NK-92 (cell line): Measurements from ENCODE around the gene HLA-DMB.

Experiments used
- DNase-seq: peaks from one replicate; lab custom pipeline; 2025; ENCODE audit not compliant: unreplicated experiment; lab: John Stamatoyannopoulos, UW

Gene HLA-DMB

DNA sequence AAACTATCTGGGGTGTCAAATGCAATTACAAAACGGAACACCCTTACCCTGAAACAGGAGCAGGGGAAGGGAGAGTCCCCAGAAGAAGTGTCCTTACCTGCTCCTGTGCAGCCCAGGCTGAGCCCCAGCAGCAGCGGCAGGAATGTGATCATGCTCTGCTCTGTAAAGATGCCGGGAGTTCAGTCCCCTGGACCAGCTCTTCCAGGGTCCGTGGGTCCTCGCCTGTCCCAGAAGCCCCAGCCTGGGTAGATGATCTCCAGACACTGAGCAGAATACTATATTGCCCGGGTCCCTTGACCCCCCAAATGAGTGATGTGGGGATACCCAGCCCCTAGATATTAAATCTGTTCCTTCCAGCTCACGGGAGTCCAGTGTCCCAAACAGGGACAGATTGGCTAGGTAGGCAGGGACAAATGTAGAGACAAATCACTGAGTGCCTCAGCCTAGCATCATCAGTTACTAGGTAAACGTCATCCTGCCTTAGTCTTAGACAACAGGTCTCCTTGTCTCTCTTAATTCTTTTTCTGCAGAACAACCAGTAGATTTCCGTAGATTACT lies at the start of gene HLA-DMB:
Gene HLA-DMB (minus strand): TSS at position 373 of the 558 bp plus-strand sequence. CDS start 221 bp downstream, at position 152.
- DNase-seq, result no peak

DNA sequence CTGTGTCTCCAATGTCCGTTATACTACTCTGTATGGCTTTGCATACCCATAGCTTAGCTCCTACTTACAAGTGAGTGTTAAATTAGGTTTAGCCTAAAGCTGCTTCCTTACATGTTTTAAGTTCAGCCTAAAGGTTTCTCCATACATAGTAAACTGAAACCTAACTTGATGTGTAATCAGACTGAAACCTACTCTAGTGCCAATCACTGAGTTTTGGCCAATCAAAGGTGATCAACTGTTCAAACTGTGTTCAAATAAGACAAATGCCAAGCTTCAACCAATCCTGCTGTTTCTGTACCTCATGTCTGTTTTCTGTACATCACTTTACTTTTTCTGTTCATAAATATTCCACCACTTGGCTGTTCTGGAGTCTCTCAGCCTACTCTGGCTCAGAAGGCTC lies 48.5 kb upstream of the HLA-DMB start:
- DNase-seq, result no peak

DNA sequence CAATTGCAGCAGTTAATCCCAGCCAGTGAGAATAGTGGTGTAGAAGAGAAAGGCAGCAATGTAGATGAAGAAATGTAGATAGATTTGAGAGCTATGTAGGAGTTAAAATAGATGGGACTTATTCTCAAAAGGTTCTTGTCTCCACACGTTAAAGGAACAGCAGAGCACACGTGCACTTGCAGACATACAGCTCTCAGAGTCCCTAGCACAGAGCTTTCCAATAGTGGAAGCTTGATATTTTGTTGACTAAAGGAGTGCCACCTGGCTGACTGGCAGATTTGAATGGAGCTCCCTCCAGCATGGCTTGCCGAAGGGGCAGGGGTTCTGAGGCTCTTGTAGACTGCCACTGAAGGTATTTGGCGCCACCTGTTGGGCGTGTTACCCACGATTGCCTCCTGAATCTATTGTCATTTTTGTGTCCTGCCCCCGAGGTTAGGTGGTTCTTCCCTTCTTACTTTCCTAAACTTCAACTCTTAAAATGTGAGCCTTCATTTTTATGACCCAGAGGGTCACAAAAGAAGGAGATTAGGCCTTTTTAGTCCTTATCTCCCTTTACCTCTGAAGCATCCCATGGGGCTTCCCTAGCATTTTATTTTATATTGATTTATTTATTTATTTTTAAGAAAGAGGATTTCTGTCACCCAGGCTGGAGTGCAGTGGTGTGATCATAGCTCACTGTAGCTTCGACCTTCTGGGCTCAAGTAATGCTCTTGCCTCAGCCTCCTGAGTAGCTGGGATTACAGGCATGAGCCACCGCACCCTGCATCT lies 44.0 kb upstream of the HLA-DMB start:
- peak; percentile 61 for DNase-seq

DNA sequence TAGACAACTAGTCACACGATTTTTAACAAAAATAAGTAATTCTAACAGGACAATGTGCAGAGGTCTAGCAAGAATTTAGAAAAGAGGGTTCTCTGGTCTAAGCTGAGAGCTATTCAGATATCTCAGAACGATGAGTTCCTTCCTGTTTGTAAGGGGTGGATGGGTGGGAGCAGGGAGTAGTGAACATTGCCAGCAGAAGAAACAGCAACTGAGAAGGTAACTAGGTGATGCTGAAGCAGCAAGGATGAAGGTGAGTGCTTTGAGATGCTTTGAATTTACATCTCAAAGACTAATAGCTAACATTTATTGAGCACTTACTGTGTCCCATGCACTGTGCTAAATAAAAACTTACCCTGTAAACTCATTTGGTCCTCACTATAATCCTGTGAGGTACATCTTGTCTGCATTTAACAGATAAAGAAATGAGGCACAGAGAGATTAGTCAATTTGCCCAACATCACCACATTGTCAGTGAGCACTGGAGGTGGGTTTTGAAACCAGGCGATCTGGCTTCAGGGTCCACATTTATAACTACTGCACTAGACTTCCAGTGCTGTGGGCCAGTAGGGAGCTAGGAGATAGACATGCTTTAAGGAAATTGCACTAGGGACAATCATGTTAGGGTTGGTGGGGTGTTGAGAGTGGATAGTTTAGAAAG lies 43.3 kb upstream of the HLA-DMB start:
- no peak for DNase-seq

DNA sequence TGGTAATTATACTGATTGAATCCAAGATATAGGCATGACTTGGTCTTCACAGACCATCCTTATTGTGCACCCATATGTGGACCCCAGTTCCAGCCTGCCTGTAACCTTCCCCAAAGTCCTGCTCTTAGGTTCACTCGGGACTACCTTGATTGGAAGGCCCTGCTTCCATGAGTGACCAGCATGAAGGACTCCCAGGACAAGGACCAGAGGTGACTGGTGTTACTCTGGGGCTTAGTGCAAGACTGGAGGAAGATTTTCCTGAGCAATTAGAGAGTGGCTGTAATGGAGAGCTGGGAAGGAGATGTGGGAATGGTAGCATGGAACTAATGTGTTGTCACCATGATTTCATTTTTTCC lies 42.6 kb upstream of the HLA-DMB start:
- DNase-seq, result no peak

DNA sequence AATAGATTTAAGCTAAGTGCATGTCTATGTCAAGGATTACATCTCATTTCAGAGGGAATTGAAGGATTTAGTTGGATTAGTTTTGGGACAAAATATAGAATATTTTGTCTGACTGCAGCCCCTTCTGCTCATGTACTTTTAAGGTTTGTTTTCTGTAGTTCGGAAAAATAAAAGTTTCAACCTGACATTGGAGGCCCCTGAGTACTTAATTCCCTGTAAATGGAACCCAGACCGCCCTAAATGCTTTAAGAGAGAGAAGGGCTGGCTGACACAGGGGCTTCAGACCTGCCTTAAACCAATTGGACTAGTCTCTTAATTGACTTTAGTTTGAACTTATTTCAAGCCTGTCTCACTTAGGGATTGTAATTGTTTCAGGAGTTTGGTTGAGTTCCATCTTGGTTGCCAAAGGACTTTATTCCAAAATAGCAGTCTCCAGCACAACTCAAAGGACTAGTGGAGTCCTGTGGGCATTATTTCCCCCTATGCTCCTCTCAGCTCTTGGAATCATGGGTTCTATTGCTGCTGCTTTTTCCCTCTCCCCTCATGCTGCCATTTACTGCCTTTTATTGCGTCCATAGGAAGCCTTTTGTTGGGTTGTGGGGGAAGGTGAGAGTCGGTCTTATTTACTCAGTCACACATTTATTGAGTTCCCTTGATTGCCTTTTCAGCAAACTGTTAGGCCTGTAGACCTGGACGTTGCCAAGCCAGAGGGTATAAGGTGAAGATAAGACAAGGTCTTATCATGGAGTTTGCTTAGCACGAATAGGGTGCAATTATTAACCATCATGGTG lies 42.1 kb upstream of the HLA-DMB start:
- DNase-seq, result no peak

GRCh38 chr6:32982084-32982701 lies 41.4 kb upstream of the HLA-DMB start:
- DNase-seq, result no peak

DNA sequence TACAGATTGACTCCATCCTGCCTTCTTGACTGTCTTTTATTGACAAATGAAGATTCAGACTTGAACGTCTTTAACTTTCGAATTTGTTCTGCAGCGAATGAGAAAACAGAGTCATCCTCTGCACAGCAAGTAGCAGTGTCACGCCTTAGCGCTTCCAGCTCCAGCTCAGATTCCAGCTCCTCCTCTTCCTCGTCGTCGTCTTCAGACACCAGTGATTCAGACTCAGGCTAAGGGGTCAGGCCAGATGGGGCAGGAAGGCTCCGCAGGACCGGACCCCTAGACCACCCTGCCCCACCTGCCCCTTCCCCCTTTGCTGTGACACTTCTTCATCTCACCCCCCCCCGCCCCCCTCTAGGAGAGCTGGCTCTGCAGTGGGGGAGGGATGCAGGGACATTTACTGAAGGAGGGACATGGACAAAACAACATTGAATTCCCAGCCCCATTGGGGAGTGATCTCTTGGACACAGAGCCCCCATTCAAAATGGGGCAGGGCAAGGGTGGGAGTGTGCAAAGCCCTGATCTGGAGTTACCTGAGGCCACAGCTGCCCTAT lies 39.7 kb upstream of the HLA-DMB start:
- DNase-seq, result no peak

DNA sequence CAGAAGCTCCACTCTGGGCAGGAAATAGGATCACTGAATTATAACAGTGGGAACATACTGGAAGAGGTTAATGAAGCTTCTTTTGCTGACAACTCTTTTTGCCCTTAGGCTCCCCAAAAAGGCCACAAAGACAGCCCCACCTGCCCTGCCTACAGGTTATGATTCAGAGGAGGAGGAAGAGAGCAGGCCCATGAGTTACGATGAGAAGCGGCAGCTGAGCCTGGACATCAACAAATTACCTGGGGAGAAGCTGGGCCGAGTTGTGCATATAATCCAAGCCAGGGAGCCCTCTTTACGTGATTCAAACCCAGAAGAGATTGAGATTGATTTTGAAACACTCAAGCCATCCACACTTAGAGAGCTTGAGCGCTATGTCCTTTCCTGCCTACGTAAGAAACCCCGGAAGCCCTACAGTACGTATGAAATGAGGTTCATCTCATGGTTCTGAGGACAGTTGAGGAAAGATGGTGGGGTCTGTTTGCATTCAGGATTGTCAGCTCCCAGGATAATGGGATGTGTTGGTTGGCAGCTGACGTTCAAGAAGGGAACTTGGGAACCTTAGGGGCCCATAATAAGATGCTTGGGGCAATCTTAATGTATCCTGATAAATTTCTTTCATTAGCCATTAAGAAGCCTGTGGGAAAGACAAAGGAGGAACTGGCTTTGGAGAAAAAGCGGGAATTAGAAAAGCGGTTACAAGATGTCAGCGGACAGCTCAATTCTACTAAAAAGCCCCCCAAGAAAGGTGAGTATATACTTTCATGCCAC lies 39.1 kb upstream of the HLA-DMB start:
- DNase-seq, result no peak

DNA sequence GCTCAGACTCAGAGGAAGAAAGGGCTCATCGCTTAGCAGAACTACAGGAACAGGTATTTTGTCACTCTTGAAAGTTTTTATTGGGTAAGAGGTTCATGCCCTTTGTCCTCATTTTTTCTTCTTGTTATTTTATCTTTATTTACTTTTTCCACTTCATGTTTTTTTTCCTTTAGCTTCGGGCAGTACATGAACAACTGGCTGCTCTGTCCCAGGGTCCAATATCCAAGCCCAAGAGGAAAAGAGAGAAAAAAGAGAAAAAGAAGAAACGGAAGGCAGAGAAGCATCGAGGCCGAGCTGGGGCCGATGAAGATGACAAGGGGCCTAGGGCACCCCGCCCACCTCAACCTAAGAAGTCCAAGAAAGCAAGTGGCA lies 37.1 kb upstream of the HLA-DMB start:
- DNase-seq, result no peak

GRCh38 chr6:32977272-32977952 lies 36.6 kb upstream of the HLA-DMB start:
- DNase-seq, result no peak

DNA sequence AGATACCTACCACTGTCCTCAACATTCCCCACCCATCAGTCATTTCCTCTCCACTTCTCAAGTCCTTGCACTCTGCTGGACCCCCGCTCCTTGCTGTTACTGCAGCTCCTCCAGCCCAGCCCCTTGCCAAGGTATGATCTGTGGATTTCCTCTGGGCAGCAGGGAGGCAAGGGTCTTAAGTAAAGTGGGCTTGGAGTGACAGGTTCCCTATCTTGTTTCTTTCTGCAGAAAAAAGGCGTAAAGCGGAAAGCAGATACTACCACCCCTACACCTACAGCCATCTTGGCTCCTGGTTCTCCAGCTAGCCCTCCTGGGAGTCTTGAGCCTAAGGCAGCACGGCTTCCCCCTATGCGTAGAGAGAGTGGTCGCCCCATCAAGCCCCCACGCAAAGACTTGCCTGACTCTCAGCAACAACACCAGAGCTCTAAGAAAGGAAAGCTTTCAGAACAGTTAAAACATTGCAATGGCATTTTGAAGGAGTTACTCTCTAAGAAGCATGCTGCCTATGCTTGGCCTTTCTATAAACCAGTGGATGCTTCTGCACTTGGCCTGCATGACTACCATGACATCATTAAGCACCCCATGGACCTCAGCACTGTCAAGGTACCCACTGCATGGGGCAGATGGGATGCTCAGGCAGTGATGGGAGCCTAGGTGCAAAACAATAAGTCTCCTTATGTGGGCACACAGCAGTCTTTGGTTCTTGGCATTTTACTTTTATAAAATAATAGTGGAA lies 35.7 kb upstream of the HLA-DMB start:
- no peak for DNase-seq

DNA sequence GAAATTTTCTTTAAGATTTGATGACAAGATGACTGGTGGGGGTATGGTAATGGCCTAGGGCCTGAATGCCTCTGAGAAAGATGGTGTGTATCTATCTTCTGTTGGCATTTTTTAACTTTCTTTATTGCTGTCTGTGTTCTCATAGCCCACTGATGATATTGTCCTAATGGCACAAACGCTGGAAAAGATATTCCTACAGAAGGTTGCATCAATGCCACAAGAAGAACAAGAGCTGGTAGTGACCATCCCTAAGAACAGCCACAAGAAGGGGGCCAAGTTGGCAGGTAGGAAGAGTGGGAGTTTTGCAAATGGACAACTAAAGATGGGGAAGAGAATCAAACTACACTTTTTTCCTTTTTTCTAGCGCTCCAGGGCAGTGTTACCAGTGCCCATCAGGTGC lies 35.1 kb upstream of the HLA-DMB start:
- DNase-seq, result no peak

- DNase-seq, result no peak
These were observed 33.9 kb upstream of the HLA-DMB start for GRCh38 chr6:32974541-32975308.

DNA sequence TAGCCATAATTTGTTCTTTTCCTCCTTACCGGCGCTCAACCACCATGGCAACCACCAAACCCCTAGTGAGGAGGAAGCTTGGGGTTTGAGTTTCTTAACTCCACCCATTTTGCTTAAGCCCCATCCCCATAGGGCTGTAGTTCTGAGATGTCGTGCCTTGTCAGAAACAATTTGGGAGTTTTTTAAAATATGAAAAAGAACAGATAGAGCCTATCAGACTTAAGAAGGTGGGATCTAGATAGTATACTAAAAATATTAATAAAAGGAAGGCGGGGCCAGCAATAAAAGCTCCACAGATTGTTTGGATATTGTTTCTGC lies 33.1 kb upstream of the HLA-DMB start:
- DNase-seq, result no peak

DNA sequence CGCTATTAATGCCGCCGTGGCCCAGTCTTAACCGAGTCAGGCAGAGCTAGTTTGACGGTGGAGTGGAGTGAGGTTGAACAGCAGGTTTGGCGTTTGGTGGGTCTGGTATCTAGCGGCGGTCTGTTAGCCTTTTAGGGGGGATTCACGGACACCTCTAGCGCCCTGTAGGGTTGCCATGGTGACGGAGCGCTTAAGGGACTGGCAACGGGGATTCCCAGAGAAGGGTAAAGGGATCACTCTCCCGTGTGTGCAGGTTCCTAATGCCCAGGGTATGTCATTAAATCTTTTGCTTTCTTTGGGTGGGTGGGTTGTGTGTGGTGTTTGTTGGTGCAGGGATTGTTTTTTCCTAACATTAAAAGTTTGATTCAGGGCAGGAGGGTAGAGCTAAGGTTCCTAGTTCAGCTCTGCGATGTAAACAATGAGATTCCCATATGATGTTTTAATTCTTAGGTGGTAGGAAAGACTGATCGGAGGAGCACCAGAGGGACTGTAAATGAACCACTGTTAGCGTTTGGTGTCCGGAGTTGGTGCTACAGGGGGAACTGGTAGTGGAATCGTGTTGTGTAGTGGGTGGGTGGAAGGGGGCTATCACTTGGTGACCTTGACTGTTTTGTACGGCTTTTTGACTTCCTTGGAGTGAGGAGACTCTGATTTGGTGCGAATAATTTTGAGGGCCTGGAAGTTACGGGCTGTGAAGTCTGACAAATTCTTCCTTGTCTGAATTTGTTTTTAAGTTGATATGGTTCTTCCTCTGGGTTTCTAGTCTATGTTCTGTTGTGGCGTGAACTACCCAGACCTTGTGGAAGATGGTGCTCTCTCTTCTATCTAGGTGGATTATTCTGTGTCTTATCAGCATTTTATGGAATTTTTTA lies 32.6 kb upstream of the HLA-DMB start:
- DNase-seq, result no peak

DNA sequence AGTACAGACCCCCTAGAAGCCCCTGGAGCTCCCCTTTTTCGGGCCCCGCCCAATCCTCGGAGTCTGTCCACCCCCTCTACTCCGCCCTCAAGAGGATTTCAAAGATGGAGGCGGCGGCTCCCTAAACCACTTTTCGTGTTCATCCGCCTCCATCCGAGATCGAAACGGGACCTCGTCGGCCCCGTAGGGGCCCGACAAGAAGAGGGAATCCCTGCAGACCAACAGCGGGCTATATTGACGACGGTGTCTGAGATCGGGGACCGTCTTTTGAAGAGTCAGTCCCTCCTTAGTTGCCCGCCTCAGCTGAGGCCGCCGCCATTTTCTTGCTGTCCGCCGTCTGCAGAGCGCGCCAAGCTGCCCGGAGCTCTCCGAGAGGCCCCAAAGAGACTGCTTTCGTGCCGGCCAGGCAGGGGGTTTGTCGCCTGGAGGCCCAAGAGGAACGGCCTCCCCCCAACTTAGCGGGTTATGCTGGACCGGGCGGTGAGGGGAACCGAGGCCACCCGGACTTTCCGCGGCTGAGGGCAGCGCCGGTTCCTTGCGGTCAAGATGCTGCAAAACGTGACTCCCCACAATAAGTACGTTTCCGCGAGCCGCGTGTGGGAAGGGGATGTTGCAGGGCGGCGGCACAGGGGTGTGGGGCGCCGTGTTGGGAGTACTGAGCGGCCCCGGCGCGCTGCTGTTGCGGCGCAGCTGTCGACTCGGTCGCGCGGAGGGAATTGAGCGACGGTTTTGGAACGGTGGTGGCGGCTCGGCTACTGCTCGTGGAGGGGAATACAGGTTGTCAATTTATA lies 31.7 kb upstream of the HLA-DMB start:
- DNase-seq, result no peak
